SK-N-SH (cell line): ENCODE data around the gene CCND1.

ENCODE experiments used
- FOSL2 ChIP-seq: IDR thresholded peaks from 2 replicates; pipeline ENCODE4 v1.4.0; 2012; ENCODE audit warnings: low read depth, mild to moderate bottlenecking, moderate library complexity, borderline replicate concordance
- FOXM1 ChIP-seq: IDR thresholded peaks from 2 replicates; pipeline ENCODE4 v1.4.0; 2012; ENCODE audit warnings: low read depth, mild to moderate bottlenecking
- POLR2AphosphoS5 ChIP-seq: IDR thresholded peaks from 2 replicates; pipeline ENCODE4 v1.6.1; 2012; ENCODE audit warnings: low read depth, low read length
- TEAD4 ChIP-seq: IDR thresholded peaks from 2 replicates; pipeline ENCODE4 v1.4.0; 2012; ENCODE audit warnings: mild to moderate bottlenecking, borderline replicate concordance; ENCODE audit not compliant: insufficient read depth
- TF ChIP-seq, protein P1 (sequence below): fragments of 200-600 bp; sonication (generic); IDR thresholded peaks from 2 replicates; pipeline ENCODE4 v1.6.1; 2017; ENCODE audit warnings: antibody characterized with exemption, mild to moderate bottlenecking, moderate library complexity

DNA sequence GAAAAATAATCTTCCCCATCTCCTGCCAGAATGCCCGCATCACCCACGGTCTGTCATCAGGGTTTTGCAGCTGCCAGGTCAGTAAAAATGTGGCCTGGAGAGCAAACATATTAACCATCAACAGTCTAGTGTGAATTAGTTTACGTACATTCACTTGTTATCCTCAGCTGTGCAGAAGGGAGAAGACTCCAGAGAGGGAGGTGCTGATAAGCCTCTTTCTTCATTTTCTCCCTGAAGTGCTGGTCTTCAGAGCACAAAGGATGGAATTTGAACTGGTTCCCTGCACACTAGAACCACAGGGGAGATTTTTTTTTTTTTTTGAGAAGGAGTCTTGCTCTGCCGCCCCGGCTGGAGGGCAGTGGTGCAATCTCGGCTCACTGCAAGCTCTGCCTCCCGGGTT is 54.6 kb downstream of the CCND1 start:
- TF ChIP-seq, protein P1, sequence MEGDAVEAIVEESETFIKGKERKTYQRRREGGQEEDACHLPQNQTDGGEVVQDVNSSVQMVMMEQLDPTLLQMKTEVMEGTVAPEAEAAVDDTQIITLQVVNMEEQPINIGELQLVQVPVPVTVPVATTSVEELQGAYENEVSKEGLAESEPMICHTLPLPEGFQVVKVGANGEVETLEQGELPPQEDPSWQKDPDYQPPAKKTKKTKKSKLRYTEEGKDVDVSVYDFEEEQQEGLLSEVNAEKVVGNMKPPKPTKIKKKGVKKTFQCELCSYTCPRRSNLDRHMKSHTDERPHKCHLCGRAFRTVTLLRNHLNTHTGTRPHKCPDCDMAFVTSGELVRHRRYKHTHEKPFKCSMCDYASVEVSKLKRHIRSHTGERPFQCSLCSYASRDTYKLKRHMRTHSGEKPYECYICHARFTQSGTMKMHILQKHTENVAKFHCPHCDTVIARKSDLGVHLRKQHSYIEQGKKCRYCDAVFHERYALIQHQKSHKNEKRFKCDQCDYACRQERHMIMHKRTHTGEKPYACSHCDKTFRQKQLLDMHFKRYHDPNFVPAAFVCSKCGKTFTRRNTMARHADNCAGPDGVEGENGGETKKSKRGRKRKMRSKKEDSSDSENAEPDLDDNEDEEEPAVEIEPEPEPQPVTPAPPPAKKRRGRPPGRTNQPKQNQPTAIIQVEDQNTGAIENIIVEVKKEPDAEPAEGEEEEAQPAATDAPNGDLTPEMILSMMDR, result no peak
- TF ChIP-seq TEAD4, result no peak
- no peak for TF ChIP-seq POLR2AphosphoS5
- TF ChIP-seq FOXM1, result no peak
- no peak for TF ChIP-seq FOSL2
